ENCODE results near the gene TP53RK. TPM values are rescaled to one million over a fixed set of nuclear protein-coding genes. Genes with fewer than 3 reads are reported as not detected.

Gene TP53RK
- total RNA-seq, 1 experiment from 2014 or later: 19.2 TPM

GRCh38 chr20:46715292-46715756 lies 26.1 kb upstream of the TP53RK start:
- no peak overlapping the region for H3K27ac Mint-ChIP-seq (ENCODE audit: unreplicated experiment)
- no peak overlapping the region for H3K4me3 Mint-ChIP-seq (ENCODE audit: low read depth, unreplicated experiment)
- CTCF ChIA-PET: interaction anchor here (0.7 kb wide), 1 partner anchor 26 kb away, joined by 4 read pairs; the partner anchor contains the start of gene TP53RK
- no TSS peak for BruUV-seq (replicated peaks)
- H3K36me3 Mint-ChIP-seq (ENCODE audit: insufficient read depth, unreplicated experiment): peaks cover 12% of the 10 kb centered on the region
- intact Hi-C loops (cut with micrococcal nuclease; ENCODE audit: unreplicated experiment): no loop called here
- no peaks in the 10 kb centered on the region for H3K9me3 Mint-ChIP-seq (ENCODE audit: low read depth, unreplicated experiment)
- H3K4me1 Mint-ChIP-seq (ENCODE audit: low read depth, unreplicated experiment): peaks cover 34% of the 10 kb centered on the region
- TF ChIP-seq, protein P1, sequence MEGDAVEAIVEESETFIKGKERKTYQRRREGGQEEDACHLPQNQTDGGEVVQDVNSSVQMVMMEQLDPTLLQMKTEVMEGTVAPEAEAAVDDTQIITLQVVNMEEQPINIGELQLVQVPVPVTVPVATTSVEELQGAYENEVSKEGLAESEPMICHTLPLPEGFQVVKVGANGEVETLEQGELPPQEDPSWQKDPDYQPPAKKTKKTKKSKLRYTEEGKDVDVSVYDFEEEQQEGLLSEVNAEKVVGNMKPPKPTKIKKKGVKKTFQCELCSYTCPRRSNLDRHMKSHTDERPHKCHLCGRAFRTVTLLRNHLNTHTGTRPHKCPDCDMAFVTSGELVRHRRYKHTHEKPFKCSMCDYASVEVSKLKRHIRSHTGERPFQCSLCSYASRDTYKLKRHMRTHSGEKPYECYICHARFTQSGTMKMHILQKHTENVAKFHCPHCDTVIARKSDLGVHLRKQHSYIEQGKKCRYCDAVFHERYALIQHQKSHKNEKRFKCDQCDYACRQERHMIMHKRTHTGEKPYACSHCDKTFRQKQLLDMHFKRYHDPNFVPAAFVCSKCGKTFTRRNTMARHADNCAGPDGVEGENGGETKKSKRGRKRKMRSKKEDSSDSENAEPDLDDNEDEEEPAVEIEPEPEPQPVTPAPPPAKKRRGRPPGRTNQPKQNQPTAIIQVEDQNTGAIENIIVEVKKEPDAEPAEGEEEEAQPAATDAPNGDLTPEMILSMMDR (IDR thresholded peaks at IDR 0.05; ENCODE audit: unreplicated experiment): no peak
- H3K27me3 Mint-ChIP-seq (ENCODE audit: unreplicated experiment): no peaks in the 10 kb centered on the region
- peak; percentile 20 for DNase-seq

DNA sequence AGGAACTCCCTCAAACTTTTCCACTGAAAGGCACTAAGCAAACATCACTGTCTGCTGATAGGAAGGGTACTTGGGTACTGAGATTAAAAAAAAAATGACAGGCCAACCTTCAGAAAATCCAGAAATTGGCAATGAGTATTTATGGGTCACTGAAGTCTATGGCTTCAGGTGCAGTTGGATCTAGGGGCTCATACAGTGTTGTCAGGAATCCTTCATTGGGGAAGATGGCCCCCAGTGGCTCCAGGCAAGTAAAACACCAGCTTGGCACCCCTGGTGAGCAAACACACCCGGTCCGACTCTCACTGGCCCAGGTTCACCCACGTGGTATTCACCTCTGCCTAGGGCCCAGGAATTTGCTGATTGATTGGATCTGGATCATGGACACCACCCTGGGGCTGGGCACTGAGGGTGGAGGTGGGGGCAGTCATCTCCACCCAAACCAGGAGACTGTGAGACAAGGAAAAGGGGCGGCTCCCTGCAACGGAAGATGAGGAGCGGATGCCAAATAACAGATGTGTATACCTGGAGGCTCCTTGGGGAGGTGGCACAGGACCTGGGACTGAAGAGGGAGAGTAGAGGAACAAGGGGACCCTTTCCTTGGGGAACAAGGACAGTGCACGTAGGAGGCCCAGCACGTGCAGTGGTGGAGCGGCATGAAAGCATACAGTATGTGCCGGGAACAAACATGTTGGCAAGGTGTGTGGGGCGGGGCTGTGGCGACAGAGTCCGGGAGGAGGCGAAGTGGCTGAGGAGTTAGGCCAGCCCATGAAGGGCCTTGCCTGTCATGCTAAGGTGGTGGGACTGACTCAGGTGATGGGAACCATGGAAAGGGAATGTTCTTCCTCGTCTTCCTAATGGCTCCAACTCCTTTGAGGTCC lies 25.0 kb upstream of the TP53RK start:
- peaks cover 22% of the 10 kb centered on the region for H3K36me3 Mint-ChIP-seq (ENCODE audit: insufficient read depth, unreplicated experiment)
- no peak overlapping the region for H3K4me3 Mint-ChIP-seq (ENCODE audit: low read depth, unreplicated experiment)
- intact Hi-C loops (cut with micrococcal nuclease; ENCODE audit: unreplicated experiment): no loop called here
- H3K4me1 Mint-ChIP-seq (ENCODE audit: low read depth, unreplicated experiment): peaks cover 42% of the 10 kb centered on the region
- TF ChIP-seq, protein P1 (IDR thresholded peaks at IDR 0.05; ENCODE audit: unreplicated experiment): no peak
- no peaks in the 10 kb centered on the region for H3K27me3 Mint-ChIP-seq (ENCODE audit: unreplicated experiment)
- no TSS peak for BruUV-seq (replicated peaks)
- DNase-seq: no peak
- no peak overlapping the region for H3K27ac Mint-ChIP-seq (ENCODE audit: unreplicated experiment)
- CTCF ChIA-PET: interaction anchor here (0.6 kb wide), 1 partner anchor 128 kb away, joined by 3 read pairs; no protein-coding TSS in a partner anchor
- no peaks in the 10 kb centered on the region for H3K9me3 Mint-ChIP-seq (ENCODE audit: low read depth, unreplicated experiment)

GRCh38 chr20:46712056-46712636 lies 22.9 kb upstream of the TP53RK start:
- DNase-seq: no peak
- no peaks in the 10 kb centered on the region for H3K27me3 Mint-ChIP-seq (ENCODE audit: unreplicated experiment)
- H3K9me3 Mint-ChIP-seq (ENCODE audit: low read depth, unreplicated experiment): no peaks in the 10 kb centered on the region
- CTCF ChIA-PET: interaction anchor here (0.9 kb wide), 1 partner anchor 8 kb away, joined by 3 read pairs; no protein-coding TSS in a partner anchor
- no peak overlapping the region for H3K4me3 Mint-ChIP-seq (ENCODE audit: low read depth, unreplicated experiment)
- H3K4me1 Mint-ChIP-seq (ENCODE audit: low read depth, unreplicated experiment): peaks cover 48% of the 10 kb centered on the region
- intact Hi-C loops (cut with micrococcal nuclease; ENCODE audit: unreplicated experiment): no loop called here
- TF ChIP-seq, protein P1 (IDR thresholded peaks at IDR 0.05; ENCODE audit: unreplicated experiment): no peak
- BruUV-seq (replicated peaks): no TSS peak
- H3K27ac Mint-ChIP-seq (ENCODE audit: unreplicated experiment): no peak overlapping the region
- peaks cover 26% of the 10 kb centered on the region for H3K36me3 Mint-ChIP-seq (ENCODE audit: insufficient read depth, unreplicated experiment)

GRCh38 chr20:46710153-46710913 lies 21.1 kb upstream of the TP53RK start:
- Mint-ChIP-seq H3K4me1 (ENCODE audit: low read depth, unreplicated experiment) (peaks cover 43% of the 10 kb centered on the region), H3K27ac (ENCODE audit: unreplicated experiment) (peak overlapping the region; percentile 60), H3K27me3 (ENCODE audit: unreplicated experiment) (no peaks in the 10 kb centered on the region), H3K36me3 (ENCODE audit: insufficient read depth, unreplicated experiment) (peaks cover 26% of the 10 kb centered on the region), H3K4me3 (ENCODE audit: low read depth, unreplicated experiment) (peak overlapping the region; percentile 85), H3K9me3 (ENCODE audit: low read depth, unreplicated experiment) (no peaks in the 10 kb centered on the region)
- DNase-seq: no peak
- CTCF ChIA-PET: interaction anchor here (1.0 kb wide), 1 partner anchor 32 kb away, joined by 4 read pairs; no protein-coding TSS in a partner anchor
- TF ChIP-seq, protein P1 (IDR thresholded peaks at IDR 0.05; ENCODE audit: unreplicated experiment): no peak
- intact Hi-C loops (cut with micrococcal nuclease; ENCODE audit: unreplicated experiment): loop anchor here (2.0 kb wide), 1 partner anchor 28 kb away; no protein-coding TSS in a partner anchor
- BruUV-seq (replicated peaks): TSS peak; percentile 47

All from Calu3 (cell line).